GM19238 (cell line): ENCODE measurements around the gene FAM181B.

Experiments used
- DNase-seq: peaks from one replicate; pipeline ENCODE4 v3.0.0; 2011; ENCODE audit warnings: low spot score; ENCODE audit not compliant: insufficient read length

Gene FAM181B

DNA sequence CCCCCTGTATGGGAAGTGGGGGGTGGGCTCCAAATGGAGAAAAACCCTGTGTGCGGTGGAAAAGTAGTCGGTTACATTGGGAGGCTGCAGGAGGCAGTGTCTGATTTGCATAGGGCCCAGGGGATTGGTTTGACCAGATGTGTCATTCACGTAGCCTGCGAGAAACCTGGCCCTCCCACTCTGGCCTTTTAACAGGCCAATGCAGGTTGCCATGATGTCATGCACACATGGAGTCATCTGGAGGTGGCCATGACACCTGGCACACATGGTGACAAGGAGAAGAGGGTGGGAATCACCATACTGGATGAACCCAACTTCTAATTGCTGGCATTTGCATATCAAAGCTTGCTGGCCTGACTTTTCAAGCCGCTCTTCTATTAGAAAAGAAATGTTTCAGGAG lies 50.6 kb downstream of the FAM181B start:
- DNase-seq = no peak

DNA sequence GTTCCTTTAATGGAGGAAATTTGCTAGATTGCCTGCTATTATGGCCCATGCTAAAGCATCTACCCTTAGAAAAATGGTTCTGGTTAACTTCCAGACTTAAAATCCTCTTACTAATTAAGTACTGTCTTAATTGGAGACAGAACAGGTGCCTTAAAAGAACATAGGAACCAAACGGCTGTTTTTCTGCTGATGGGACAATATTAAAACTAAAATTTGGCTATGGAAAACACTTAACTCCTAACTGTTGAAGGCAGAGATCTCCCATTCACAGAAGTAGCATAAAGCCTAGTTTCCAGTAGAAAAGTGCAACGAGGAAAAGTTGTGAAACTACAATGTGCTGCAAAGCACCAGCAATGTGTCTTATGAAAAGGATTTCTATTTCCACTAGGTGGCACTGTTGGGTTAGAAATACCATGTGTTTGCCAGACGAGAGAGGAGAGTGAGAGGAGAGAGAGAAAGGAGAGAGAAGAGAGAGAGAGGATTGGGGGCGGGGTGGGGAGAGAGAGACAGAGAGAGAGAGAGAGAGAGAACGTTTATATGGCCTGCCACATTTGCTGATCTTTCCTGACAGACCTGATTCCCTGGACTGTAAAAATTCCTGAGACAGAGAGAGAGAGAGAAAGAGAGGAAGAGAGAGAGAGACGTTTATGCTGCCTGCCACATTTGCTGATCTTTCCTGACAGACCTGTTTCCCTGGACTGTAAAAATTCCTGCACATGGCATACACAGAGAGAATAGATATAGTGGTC lies 51.5 kb downstream of the FAM181B start:
- DNase-seq = no peak

DNA sequence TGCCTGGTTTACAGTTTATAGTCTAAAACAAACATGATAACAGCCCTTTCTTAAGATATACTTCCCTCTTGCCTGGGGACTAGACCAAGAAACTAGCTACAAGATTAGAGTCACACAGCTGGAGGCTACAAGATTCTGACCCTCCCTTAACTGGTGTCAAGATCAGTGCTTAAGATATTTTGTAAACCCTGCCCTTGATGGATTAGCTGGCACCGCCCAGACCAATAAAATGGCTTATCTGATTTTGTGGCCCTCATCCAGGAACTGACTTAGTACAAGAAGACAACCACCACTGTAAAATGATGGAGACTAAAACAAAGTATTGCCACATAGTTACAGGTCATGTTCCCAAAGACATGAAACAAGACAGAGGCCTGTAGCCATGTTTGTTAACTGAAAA lies 53.4 kb downstream of the FAM181B start:
- no peak for DNase-seq
